Measurements from ENCODE around the gene ARRDC3.

DNA sequence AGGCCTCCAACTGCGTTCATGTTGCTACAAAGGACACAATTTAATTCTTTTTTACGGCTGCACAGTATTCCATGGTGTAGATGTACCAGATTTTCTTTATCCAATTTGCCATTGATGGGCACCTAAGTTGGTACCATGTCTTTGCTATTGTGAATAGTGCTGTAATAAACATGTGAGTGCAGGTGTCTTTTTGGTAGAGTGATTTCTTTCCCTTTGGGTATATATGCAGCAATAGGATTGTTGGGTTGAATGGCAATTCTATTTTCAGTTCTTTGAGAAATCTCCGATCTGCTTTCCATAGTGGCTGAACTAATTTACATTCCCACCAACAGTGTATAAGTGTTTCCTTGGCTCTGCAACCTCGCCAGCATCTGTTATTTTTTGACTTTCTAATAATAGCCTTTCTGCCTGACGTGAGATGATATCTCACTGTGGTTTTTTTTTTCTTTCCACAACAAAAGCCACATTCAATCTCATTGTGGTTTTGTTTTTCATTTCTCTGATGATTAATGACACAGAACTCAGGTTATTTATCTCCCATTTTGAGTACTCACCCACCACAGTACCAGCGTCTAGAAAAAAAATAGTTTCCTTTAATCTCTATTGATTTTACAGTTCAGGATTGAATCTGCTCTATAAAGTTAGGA, 21.9 kb downstream of the ARRDC3 start:
- TF ChIP-seq, protein P1, sequence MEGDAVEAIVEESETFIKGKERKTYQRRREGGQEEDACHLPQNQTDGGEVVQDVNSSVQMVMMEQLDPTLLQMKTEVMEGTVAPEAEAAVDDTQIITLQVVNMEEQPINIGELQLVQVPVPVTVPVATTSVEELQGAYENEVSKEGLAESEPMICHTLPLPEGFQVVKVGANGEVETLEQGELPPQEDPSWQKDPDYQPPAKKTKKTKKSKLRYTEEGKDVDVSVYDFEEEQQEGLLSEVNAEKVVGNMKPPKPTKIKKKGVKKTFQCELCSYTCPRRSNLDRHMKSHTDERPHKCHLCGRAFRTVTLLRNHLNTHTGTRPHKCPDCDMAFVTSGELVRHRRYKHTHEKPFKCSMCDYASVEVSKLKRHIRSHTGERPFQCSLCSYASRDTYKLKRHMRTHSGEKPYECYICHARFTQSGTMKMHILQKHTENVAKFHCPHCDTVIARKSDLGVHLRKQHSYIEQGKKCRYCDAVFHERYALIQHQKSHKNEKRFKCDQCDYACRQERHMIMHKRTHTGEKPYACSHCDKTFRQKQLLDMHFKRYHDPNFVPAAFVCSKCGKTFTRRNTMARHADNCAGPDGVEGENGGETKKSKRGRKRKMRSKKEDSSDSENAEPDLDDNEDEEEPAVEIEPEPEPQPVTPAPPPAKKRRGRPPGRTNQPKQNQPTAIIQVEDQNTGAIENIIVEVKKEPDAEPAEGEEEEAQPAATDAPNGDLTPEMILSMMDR (IDR thresholded peaks at IDR 0.05): no peak
- TF ChIP-seq POLR2A (IDR thresholded peaks at IDR 0.05): no peak
